NCI-H460 (cell line): ENCODE data around the gene G6PC1. TPM values are rescaled to one million over a fixed set of nuclear protein-coding genes. Genes with fewer than 3 reads are reported as not detected.
"Not testable (repeated sequence)": the region's sequence is repeated elsewhere in the genome, so short reads cannot be mapped to it uniquely, and the experiment has no call there.

Source experiments
- DNase-seq: peaks from one replicate; pipeline ENCODE4 v3.0.0-alpha.2; 2016; ENCODE audit warnings: low read depth; ENCODE audit errors: extremely low read depth
- polyA plus RNA-seq: library from polyadenylated mRNA; depleted of rRNA; stranded (reverse); fragments of >200 nt; gene quantifications from 2 replicates; pipeline ENCODE4 v1.2.3, GENCODE V29; 2014; cell fraction: nucleus; rRNA removed
- total RNA-seq: library from RNA; depleted of rRNA; stranded (reverse); fragments of >200 nt; shearing (Covaris generic); gene quantifications from 2 replicates; pipeline ENCODE4 v1.2.3, GENCODE V29; 2014; rRNA removed

Gene G6PC1
- total RNA-seq, result not detected in 2 replicates
- polyA plus RNA-seq, result not detected in 2 replicates

- DNase-seq, result no peak
Observed at GRCh38 chr17:42900460-42901331, at the start of gene G6PC1. G6PC1 (plus strand) TSS chr17:42900799; CDS start chr17:42900877, 78 bp downstream.

GRCh38 chr17:42850954-42851353 is 49.6 kb upstream of the G6PC1 start, which contains the start of gene AOC3:
AOC3 (plus strand) TSS chr17:42851199; CDS start chr17:42851344, 145 bp downstream.
- DNase-seq, result no peak

GRCh38 chr17:42851371-42852240 is 49.0 kb upstream of the G6PC1 start:
- not testable (repeated sequence) for DNase-seq

GRCh38 chr17:42852351-42852750 is 48.2 kb upstream of the G6PC1 start:
- DNase-seq, result no peak

- DNase-seq, result no peak
Observed at GRCh38 chr17:42853004-42853403, 47.6 kb upstream of the G6PC1 start.

- DNase-seq, result no peak
Observed at GRCh38 chr17:42853597-42853967, 47.0 kb upstream of the G6PC1 start.

- no peak for DNase-seq
Observed at GRCh38 chr17:42853968-42854790, 46.4 kb upstream of the G6PC1 start.

- DNase-seq, result no peak
Observed at GRCh38 chr17:42855048-42855596, 45.5 kb upstream of the G6PC1 start.

- not testable (repeated sequence) for DNase-seq
Observed at GRCh38 chr17:42856093-42856492, 44.5 kb upstream of the G6PC1 start.

- DNase-seq, result not testable (repeated sequence)
Observed at GRCh38 chr17:42856516-42856915, 44.1 kb upstream of the G6PC1 start.

GRCh38 chr17:42857389-42857788 is 43.2 kb upstream of the G6PC1 start:
- no peak for DNase-seq

GRCh38 chr17:42865638-42866094 is 34.9 kb upstream of the G6PC1 start:
- no peak for DNase-seq

GRCh38 chr17:42866216-42866615 is 34.4 kb upstream of the G6PC1 start:
- no peak for DNase-seq

- DNase-seq, result no peak
Observed at GRCh38 chr17:42866631-42867575, 33.7 kb upstream of the G6PC1 start.

- DNase-seq, result not testable (repeated sequence)
Observed at GRCh38 chr17:42867694-42868261, 32.8 kb upstream of the G6PC1 start.

- no peak for DNase-seq
Observed at GRCh38 chr17:42868338-42868737, 32.3 kb upstream of the G6PC1 start.

- DNase-seq, result no peak
Observed at GRCh38 chr17:42871647-42872046, 29.0 kb upstream of the G6PC1 start.

GRCh38 chr17:42872251-42872965 is 28.2 kb upstream of the G6PC1 start:
- DNase-seq, result no peak
